ENCODE measurements around the gene PIGR.
A peak's percentile ranks its signal among the peaks of the same experiment; 100 is the strongest.
"Not testable (repeated sequence)": the region's sequence is repeated elsewhere in the genome, so short reads cannot be mapped to it uniquely, and the experiment has no call there.

Gene PIGR

GRCh38 chr1:206932177-206932576 is 14.1 kb downstream of the PIGR start:
- no peak for DNase-seq (ENCODE audit: low read depth)

GRCh38 chr1:206931709-206932108 is 14.6 kb downstream of the PIGR start:
- no peak for DNase-seq (ENCODE audit: low read depth)

GRCh38 chr1:206930210-206930798 is 16.0 kb downstream of the PIGR start:
- no peak for DNase-seq (ENCODE audit: low read depth)

GRCh38 chr1:206929524-206929923 is 16.7 kb downstream of the PIGR start:
- no peak for DNase-seq (ENCODE audit: low read depth)

GRCh38 chr1:206926286-206926685 is 20.0 kb downstream of the PIGR start:
- DNase-seq (ENCODE audit: low read depth), result no peak

- no peak for DNase-seq (ENCODE audit: low read depth)
Observed at GRCh38 chr1:206925106-206925736, 21.0 kb downstream of the PIGR start.

- no peak for DNase-seq (ENCODE audit: low read depth)
Observed at GRCh38 chr1:206924592-206925105, 21.6 kb downstream of the PIGR start.

GRCh38 chr1:206923961-206924557 is 22.2 kb downstream of the PIGR start:
- not testable (repeated sequence) for DNase-seq (ENCODE audit: low read depth)

GRCh38 chr1:206923009-206923960 is 23.0 kb downstream of the PIGR start:
- DNase-seq (ENCODE audit: low read depth), result no peak

GRCh38 chr1:206922524-206922923 is 23.7 kb downstream of the PIGR start:
- DNase-seq (ENCODE audit: low read depth), result no peak

- DNase-seq (ENCODE audit: low read depth), result no peak
Observed at GRCh38 chr1:206921772-206922265, 24.4 kb downstream of the PIGR start, which contains the start of gene FCMR. FCMR (minus strand) TSS chr1:206921941; CDS start chr1:206921854, 87 bp downstream.

- no peak for DNase-seq (ENCODE audit: low read depth)
Observed at GRCh38 chr1:206918076-206918475, 28.2 kb downstream of the PIGR start.

- DNase-seq (ENCODE audit: low read depth), result no peak
Observed at GRCh38 chr1:206916000-206916709, 30.1 kb downstream of the PIGR start.

- no peak for DNase-seq (ENCODE audit: low read depth)
Observed at GRCh38 chr1:206915030-206915735, 31.1 kb downstream of the PIGR start.

GRCh38 chr1:206913766-206914537 is 32.3 kb downstream of the PIGR start:
- DNase-seq (ENCODE audit: low read depth), result no peak

GRCh38 chr1:206912445-206913095 is 33.7 kb downstream of the PIGR start:
- peak; percentile 68 for DNase-seq (ENCODE audit: low read depth)

- DNase-seq (ENCODE audit: low read depth), result peak; percentile 60
Observed at GRCh38 chr1:206911064-206911663, 35.1 kb downstream of the PIGR start.

- DNase-seq (ENCODE audit: low read depth), result no peak
Observed at GRCh38 chr1:206909883-206910318, 36.4 kb downstream of the PIGR start.

Data from GM04504 (cell line).